ENCODE data around the gene HDAC1.

DNA sequence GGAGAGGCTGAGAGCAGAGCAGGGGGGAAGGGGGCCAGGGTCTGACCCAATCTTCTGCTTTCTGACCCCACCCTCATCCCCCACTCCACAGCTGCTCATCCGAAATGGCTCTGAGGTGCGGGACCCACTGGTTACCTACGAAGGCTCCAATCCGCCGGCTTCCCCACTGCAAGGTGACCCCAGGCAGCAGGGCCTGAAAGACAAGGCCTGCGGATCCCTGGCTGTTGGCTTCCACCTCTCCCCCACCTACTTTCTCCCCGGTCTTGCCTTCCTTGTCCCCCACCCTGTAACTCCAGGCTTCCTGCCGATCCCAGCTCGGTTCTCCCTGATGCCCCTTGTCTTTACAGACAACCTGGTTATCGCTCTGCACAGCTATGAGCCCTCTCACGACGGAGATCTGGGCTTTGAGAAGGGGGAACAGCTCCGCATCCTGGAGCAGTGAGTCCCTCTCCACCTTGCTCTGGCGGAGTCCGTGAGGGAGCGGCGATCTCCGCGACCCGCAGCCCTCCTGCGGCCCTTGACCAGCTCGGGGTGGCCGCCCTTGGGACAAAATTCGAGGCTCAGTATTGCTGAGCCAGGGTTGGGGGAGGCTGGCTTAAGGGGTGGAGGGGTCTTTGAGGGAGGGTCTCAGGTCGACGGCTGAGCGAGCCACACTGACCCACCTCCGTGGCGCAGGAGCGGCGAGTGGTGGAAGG is 17.1 kb upstream of the HDAC1 start:
- TF ChIP-seq, protein P1, sequence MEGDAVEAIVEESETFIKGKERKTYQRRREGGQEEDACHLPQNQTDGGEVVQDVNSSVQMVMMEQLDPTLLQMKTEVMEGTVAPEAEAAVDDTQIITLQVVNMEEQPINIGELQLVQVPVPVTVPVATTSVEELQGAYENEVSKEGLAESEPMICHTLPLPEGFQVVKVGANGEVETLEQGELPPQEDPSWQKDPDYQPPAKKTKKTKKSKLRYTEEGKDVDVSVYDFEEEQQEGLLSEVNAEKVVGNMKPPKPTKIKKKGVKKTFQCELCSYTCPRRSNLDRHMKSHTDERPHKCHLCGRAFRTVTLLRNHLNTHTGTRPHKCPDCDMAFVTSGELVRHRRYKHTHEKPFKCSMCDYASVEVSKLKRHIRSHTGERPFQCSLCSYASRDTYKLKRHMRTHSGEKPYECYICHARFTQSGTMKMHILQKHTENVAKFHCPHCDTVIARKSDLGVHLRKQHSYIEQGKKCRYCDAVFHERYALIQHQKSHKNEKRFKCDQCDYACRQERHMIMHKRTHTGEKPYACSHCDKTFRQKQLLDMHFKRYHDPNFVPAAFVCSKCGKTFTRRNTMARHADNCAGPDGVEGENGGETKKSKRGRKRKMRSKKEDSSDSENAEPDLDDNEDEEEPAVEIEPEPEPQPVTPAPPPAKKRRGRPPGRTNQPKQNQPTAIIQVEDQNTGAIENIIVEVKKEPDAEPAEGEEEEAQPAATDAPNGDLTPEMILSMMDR (IDR thresholded peaks at IDR 0.05) = no peak
- no peak for TF ChIP-seq POLR2A (IDR thresholded peaks at IDR 0.05)
